Measurements from ENCODE around the gene JAML.
"Not testable (repeated sequence)": the region's sequence is repeated elsewhere in the genome, so short reads cannot be mapped to it uniquely, and the experiment has no call there.

JAML gene

GRCh38 chr11:118199135-118199534, 25.7 kb downstream of the JAML start:
- H3K9ac ChIP-seq, result no peak overlapping the region
- H3K79me2 ChIP-seq, result no peaks in the 10 kb centered on the region
- H2AFZ ChIP-seq, result no peak overlapping the region
- no peaks in the 10 kb centered on the region for H3K27me3 ChIP-seq (ENCODE audit: control insufficient read depth, insufficient read depth, low read length)
- H3K27ac ChIP-seq, result no peak overlapping the region
- no peaks in the 10 kb centered on the region for H3K9me3 ChIP-seq (ENCODE audit: control insufficient read depth, low read length)
- no peak for TF ChIP-seq CTCF (IDR thresholded peaks at IDR 0.05)
- no peak overlapping the region for H3K4me2 ChIP-seq (ENCODE audit: low read length)
- H3K36me3 ChIP-seq (ENCODE audit: control insufficient read depth, insufficient read depth, low read length), result no peaks in the 10 kb centered on the region
- no peaks in the 10 kb centered on the region for H3K4me1 ChIP-seq
- H3K4me3 ChIP-seq (ENCODE audit: low read depth, low read length), result no peak overlapping the region

- TF ChIP-seq CTCF (IDR thresholded peaks at IDR 0.05), result peak; percentile 73
- H3K4me1 ChIP-seq, result no peaks in the 10 kb centered on the region
- H3K4me3 ChIP-seq (ENCODE audit: low read depth, low read length), result peak overlapping the region; percentile 2
- peak overlapping the region; percentile 34 for H3K4me2 ChIP-seq (ENCODE audit: low read length)
- no peaks in the 10 kb centered on the region for H3K79me2 ChIP-seq
- H3K27me3 ChIP-seq (ENCODE audit: control insufficient read depth, insufficient read depth, low read length), result no peaks in the 10 kb centered on the region
- H3K27ac ChIP-seq, result no peak overlapping the region
- H2AFZ ChIP-seq, result peak overlapping the region; percentile 50
- no peaks in the 10 kb centered on the region for H3K9me3 ChIP-seq (ENCODE audit: control insufficient read depth, low read length)
- no peak overlapping the region for H3K9ac ChIP-seq
- no peaks in the 10 kb centered on the region for H3K36me3 ChIP-seq (ENCODE audit: control insufficient read depth, insufficient read depth, low read length)
These were observed 26.4 kb downstream of the JAML start for GRCh38 chr11:118198370-118198769.

- Histone ChIP-seq H3K9me3 (ENCODE audit: control insufficient read depth, low read length) (no peaks in the 10 kb centered on the region), H3K27me3 (ENCODE audit: control insufficient read depth, insufficient read depth, low read length) (no peaks in the 10 kb centered on the region), H3K79me2 (no peaks in the 10 kb centered on the region), H2AFZ (no peak overlapping the region), H3K4me3 (ENCODE audit: low read depth, low read length) (no peak overlapping the region), H3K36me3 (ENCODE audit: control insufficient read depth, insufficient read depth, low read length) (no peaks in the 10 kb centered on the region), H3K9ac (no peak overlapping the region), H3K4me1 (no peaks in the 10 kb centered on the region), H3K27ac (no peak overlapping the region), H3K4me2 (ENCODE audit: low read length) (no peak overlapping the region)
- TF ChIP-seq CTCF (IDR thresholded peaks at IDR 0.05), result no peak
These were observed 29.8 kb downstream of the JAML start for GRCh38 chr11:118194835-118195627.

- no peaks in the 10 kb centered on the region for H3K36me3 ChIP-seq (ENCODE audit: control insufficient read depth, insufficient read depth, low read length)
- no peaks in the 10 kb centered on the region for H3K27me3 ChIP-seq (ENCODE audit: control insufficient read depth, insufficient read depth, low read length)
- no peaks in the 10 kb centered on the region for H3K9me3 ChIP-seq (ENCODE audit: control insufficient read depth, low read length)
- H3K79me2 ChIP-seq, result no peaks in the 10 kb centered on the region
- H3K4me2 ChIP-seq (ENCODE audit: low read length), result no peak overlapping the region
- no peak overlapping the region for H2AFZ ChIP-seq
- H3K9ac ChIP-seq, result no peak overlapping the region
- TF ChIP-seq CTCF (IDR thresholded peaks at IDR 0.05), result no peak
- H3K4me3 ChIP-seq (ENCODE audit: low read depth, low read length), result no peak overlapping the region
- H3K27ac ChIP-seq, result no peak overlapping the region
- H3K4me1 ChIP-seq, result no peaks in the 10 kb centered on the region
These were observed 30.8 kb downstream of the JAML start for GRCh38 chr11:118193910-118194566.

GRCh38 chr11:118192817-118193216, 32.0 kb downstream of the JAML start:
- H3K4me1 ChIP-seq; H3K4me3 ChIP-seq (ENCODE audit: low read depth, low read length); H3K9ac ChIP-seq; H3K4me2 ChIP-seq (ENCODE audit: low read length); H2AFZ ChIP-seq; H3K36me3 ChIP-seq (ENCODE audit: control insufficient read depth, insufficient read depth, low read length); H3K79me2 ChIP-seq; H3K27ac ChIP-seq; H3K9me3 ChIP-seq (ENCODE audit: control insufficient read depth, low read length); H3K27me3 ChIP-seq (ENCODE audit: control insufficient read depth, insufficient read depth, low read length): not testable (repeated sequence)

- not testable (repeated sequence) for H3K27ac ChIP-seq; H3K4me3 ChIP-seq (ENCODE audit: low read depth, low read length); H3K4me1 ChIP-seq; H3K79me2 ChIP-seq; H3K27me3 ChIP-seq (ENCODE audit: control insufficient read depth, insufficient read depth, low read length); H3K9me3 ChIP-seq (ENCODE audit: control insufficient read depth, low read length); H3K9ac ChIP-seq; H3K4me2 ChIP-seq (ENCODE audit: low read length); H3K36me3 ChIP-seq (ENCODE audit: control insufficient read depth, insufficient read depth, low read length); H2AFZ ChIP-seq
These were observed 33.8 kb downstream of the JAML start for GRCh38 chr11:118190942-118191506.
